Measurements from ENCODE around the gene LGR5. TPM values are rescaled to one million over a fixed set of nuclear protein-coding genes. Genes with fewer than 3 reads are reported as not detected.
A peak's percentile ranks its signal among the peaks of the same experiment; 100 is the strongest.

Gene LGR5
- total and polyA plus RNA-seq, 2 donors (not counting 1 experiment from before 2014, with no cell fraction given) = not detected

- Histone ChIP-seq H3K27me3 (ENCODE audit: control insufficient read depth, insufficient read depth, low read length) (no peaks in the 10 kb centered on the region), H3K4me1 (ENCODE audit: control insufficient read depth, extremely low read depth, insufficient read depth, low read length) (no peaks in the 10 kb centered on the region), H2AFZ (ENCODE audit: low read length) (no peak overlapping the region), H3K79me2 (ENCODE audit: control insufficient read depth, insufficient read depth, low read length) (no peaks in the 10 kb centered on the region), H4K20me1 (ENCODE audit: control insufficient read depth, extremely low read depth, insufficient read depth, low read length) (no peaks in the 10 kb centered on the region), H3K9ac (ENCODE audit: insufficient read depth, low read length) (no peak overlapping the region), H3K27ac (ENCODE audit: insufficient read depth, low read length) (no peak overlapping the region), H3K9me3 (ENCODE audit: control insufficient read depth, insufficient read depth, low read depth, low read length) (no peaks in the 10 kb centered on the region), H3K36me3 (ENCODE audit: control insufficient read depth, insufficient read depth, low read length) (no peaks in the 10 kb centered on the region), H3K4me3 (replicated peaks in 1 of 4; ENCODE audit: control extremely low read depth in 1 of 4, insufficient read depth in 1 of 4, low read depth in 3 of 4, low read length in 4 of 4) (no peak overlapping the region), H3K4me2 (ENCODE audit: extremely low read depth, insufficient read depth, low read length) (no peak overlapping the region)
- TF ChIP-seq CTCF (conservative IDR thresholded peaks at IDR 0.05 in 1 of 2, IDR thresholded peaks at IDR 0.05 in 1 of 2; ENCODE audit: low read depth in 1 of 2, low read length in 2 of 2) (no peak), EZH2 (IDR thresholded peaks at IDR 0.05; ENCODE audit: low read length, missing control alignments) (no peak)
- no peak for DNase-seq (ENCODE audit: low read depth in 2 of 2)
These were observed 123.3 kb downstream of the LGR5 start for GRCh38 chr12:71562676-71563595.

GRCh38 chr12:71565535-71565934 is 125.9 kb downstream of the LGR5 start:
- Histone ChIP-seq H3K9ac (ENCODE audit: insufficient read depth, low read length) (no peak overlapping the region), H3K36me3 (ENCODE audit: control insufficient read depth, insufficient read depth, low read length) (no peaks in the 10 kb centered on the region), H3K27me3 (ENCODE audit: control insufficient read depth, insufficient read depth, low read length) (no peaks in the 10 kb centered on the region), H2AFZ (ENCODE audit: low read length) (no peak overlapping the region), H3K4me3 (replicated peaks in 1 of 4; ENCODE audit: control extremely low read depth in 1 of 4, insufficient read depth in 1 of 4, low read depth in 3 of 4, low read length in 4 of 4) (no peak overlapping the region), H3K9me3 (ENCODE audit: control insufficient read depth, insufficient read depth, low read depth, low read length) (no peaks in the 10 kb centered on the region), H3K4me1 (ENCODE audit: control insufficient read depth, extremely low read depth, insufficient read depth, low read length) (no peaks in the 10 kb centered on the region), H3K27ac (ENCODE audit: insufficient read depth, low read length) (no peak overlapping the region), H3K79me2 (ENCODE audit: control insufficient read depth, insufficient read depth, low read length) (no peaks in the 10 kb centered on the region), H4K20me1 (ENCODE audit: control insufficient read depth, extremely low read depth, insufficient read depth, low read length) (no peaks in the 10 kb centered on the region), H3K4me2 (ENCODE audit: extremely low read depth, insufficient read depth, low read length) (no peak overlapping the region)
- peak in 1 of 2 donors; percentile 18 for DNase-seq (ENCODE audit: low read depth in 2 of 2)
- TF ChIP-seq EZH2 (IDR thresholded peaks at IDR 0.05; ENCODE audit: low read length, missing control alignments) (no peak), CTCF (conservative IDR thresholded peaks at IDR 0.05 in 1 of 2, IDR thresholded peaks at IDR 0.05 in 1 of 2; ENCODE audit: low read depth in 1 of 2, low read length in 2 of 2) (no peak)

GRCh38 chr12:71566655-71567054 is 127.1 kb downstream of the LGR5 start:
- no peaks in the 10 kb centered on the region for H3K36me3 ChIP-seq (ENCODE audit: control insufficient read depth, insufficient read depth, low read length)
- H3K4me3 ChIP-seq (replicated peaks in 1 of 4; ENCODE audit: control extremely low read depth in 1 of 4, insufficient read depth in 1 of 4, low read depth in 3 of 4, low read length in 4 of 4) = no peak overlapping the region
- H3K9me3 ChIP-seq (ENCODE audit: control insufficient read depth, insufficient read depth, low read depth, low read length) = no peaks in the 10 kb centered on the region
- no peaks in the 10 kb centered on the region for H4K20me1 ChIP-seq (ENCODE audit: control insufficient read depth, extremely low read depth, insufficient read depth, low read length)
- H3K4me1 ChIP-seq (ENCODE audit: control insufficient read depth, extremely low read depth, insufficient read depth, low read length) = no peaks in the 10 kb centered on the region
- no peak for TF ChIP-seq CTCF (conservative IDR thresholded peaks at IDR 0.05 in 1 of 2, IDR thresholded peaks at IDR 0.05 in 1 of 2; ENCODE audit: low read depth in 1 of 2, low read length in 2 of 2)
- TF ChIP-seq EZH2 (IDR thresholded peaks at IDR 0.05; ENCODE audit: low read length, missing control alignments) = no peak
- no peak overlapping the region for H3K4me2 ChIP-seq (ENCODE audit: extremely low read depth, insufficient read depth, low read length)
- no peak overlapping the region for H3K27ac ChIP-seq (ENCODE audit: insufficient read depth, low read length)
- no peaks in the 10 kb centered on the region for H3K27me3 ChIP-seq (ENCODE audit: control insufficient read depth, insufficient read depth, low read length)
- no peak overlapping the region for H3K9ac ChIP-seq (ENCODE audit: insufficient read depth, low read length)
- H2AFZ ChIP-seq (ENCODE audit: low read length) = no peak overlapping the region
- no peak for DNase-seq (ENCODE audit: low read depth in 2 of 2)
- H3K79me2 ChIP-seq (ENCODE audit: control insufficient read depth, insufficient read depth, low read length) = no peaks in the 10 kb centered on the region
